Cardiac muscle cell (in vitro differentiated cells and primary cell): ENCODE measurements around the gene EMILIN2. TPM values are rescaled to one million over a fixed set of nuclear protein-coding genes. Genes with fewer than 3 reads are reported as not detected.
A peak's percentile ranks its signal among the peaks of the same experiment; 100 is the strongest.

Source experiments
- DNase-seq, 2 donors: peaks; one replicate each; pipeline versions ENCODE4 v3.0.0 to v3.0.0-alpha.2; 2010 to 2017; ENCODE audit warnings: low read depth in 1 of 2, low spot score in 1 of 2
- H3K27ac ChIP-seq: fragments of 200-600 bp; sonication (generic); 2 replicates; pipeline ENCODE4 v1.5.1; 2016
- H3K27me3 ChIP-seq: fragments of 200-600 bp; sonication (generic); 2 replicates; pipeline ENCODE4 v1.6.0; 2016; ENCODE audit warnings: control low read depth
- H3K36me3 ChIP-seq: fragments of 200-600 bp; sonication (generic); 2 replicates; pipeline ENCODE4 v1.5.1; 2016; ENCODE audit warnings: control low read depth
- H3K4me1 ChIP-seq: fragments of 200-600 bp; sonication (generic); 2 replicates; pipeline ENCODE4 v1.8.1; 2017; ENCODE audit warnings: low read depth, mild to moderate bottlenecking, mixed run types
- H3K4me3 ChIP-seq: fragments of 200-600 bp; sonication (generic); 2 replicates; pipeline ENCODE4 v1.5.1; 2016; ENCODE audit warnings: mild to moderate bottlenecking
- H3K9me3 ChIP-seq: fragments of 200-600 bp; sonication (generic); 2 replicates; pipeline ENCODE4 v1.5.1; 2017; ENCODE audit warnings: low read depth, mild to moderate bottlenecking, control low read depth
- CTCF ChIP-seq: IDR thresholded peaks from 2 replicates; pipeline ENCODE4 v1.5.1; 2012; ENCODE audit warnings: low read depth, mild to moderate bottlenecking, low read length
- polyA plus RNA-seq: library from polyadenylated mRNA; unstranded; fragments of >200 nt; fragmentation: Nextera tagmentation; extraction: Ambion mirVana; gene quantifications from 2 replicates; pipeline ENCODE4 v1.2.1, GENCODE V29; 2016
- total RNA-seq: library from RNA; depleted of rRNA; stranded (reverse); fragments of >200 nt; gene quantifications from 2 replicates; pipeline ENCODE4 v1.2.3, GENCODE V29; 2016

Gene EMILIN2
- total and polyA plus RNA-seq, 2 experiments from 2014 or later = 96.8 to 134 TPM

GRCh38 chr18:2889761-2890192 is 43.0 kb downstream of the EMILIN2 start:
- no peaks in the 10 kb centered on the region for H3K9me3 ChIP-seq
- peaks cover 38% of the 10 kb centered on the region for H3K36me3 ChIP-seq
- DNase-seq = peak in 1 of 2 donors; percentile 61
- no peak overlapping the region for H3K4me3 ChIP-seq
- peaks cover 28% of the 10 kb centered on the region for H3K4me1 ChIP-seq
- no peaks in the 10 kb centered on the region for H3K27me3 ChIP-seq
- TF ChIP-seq CTCF = no peak
- H3K27ac ChIP-seq = peak overlapping the region; percentile 99

GRCh38 chr18:2890606-2891005 is 43.8 kb downstream of the EMILIN2 start:
- Histone ChIP-seq H3K27me3 (no peaks in the 10 kb centered on the region), H3K4me3 (no peak overlapping the region), H3K4me1 (peaks cover 36% of the 10 kb centered on the region), H3K9me3 (no peaks in the 10 kb centered on the region), H3K27ac (peak overlapping the region; percentile 99), H3K36me3 (peaks cover 38% of the 10 kb centered on the region)
- no peak for DNase-seq
- TF ChIP-seq CTCF = no peak

- peak in 1 of 2 donors; percentile 34 for DNase-seq
- Histone ChIP-seq H3K36me3 (peaks cover 28% of the 10 kb centered on the region), H3K9me3 (no peaks in the 10 kb centered on the region), H3K27me3 (no peaks in the 10 kb centered on the region), H3K4me1 (peaks cover 42% of the 10 kb centered on the region), H3K4me3 (no peak overlapping the region), H3K27ac (peak overlapping the region; percentile 99)
- no peak for TF ChIP-seq CTCF
Observed at GRCh38 chr18:2891526-2892431, 45.0 kb downstream of the EMILIN2 start.

GRCh38 chr18:2893056-2893455 is 46.2 kb downstream of the EMILIN2 start:
- no peak overlapping the region for H3K4me3 ChIP-seq
- H3K9me3 ChIP-seq = no peaks in the 10 kb centered on the region
- H3K4me1 ChIP-seq = peaks cover 52% of the 10 kb centered on the region
- no peaks in the 10 kb centered on the region for H3K27me3 ChIP-seq
- DNase-seq = no peak
- no peak for TF ChIP-seq CTCF
- H3K36me3 ChIP-seq = peaks cover 16% of the 10 kb centered on the region
- H3K27ac ChIP-seq = peak overlapping the region; percentile 99

GRCh38 chr18:2893676-2894075 is 46.9 kb downstream of the EMILIN2 start:
- Histone ChIP-seq H3K36me3 (peaks cover 13% of the 10 kb centered on the region), H3K27ac (peak overlapping the region; percentile 99), H3K27me3 (no peaks in the 10 kb centered on the region), H3K9me3 (no peaks in the 10 kb centered on the region), H3K4me1 (peaks cover 58% of the 10 kb centered on the region), H3K4me3 (no peak overlapping the region)
- no peak for DNase-seq
- TF ChIP-seq CTCF = no peak
